NCI-H1048 (cell line): ENCODE data around the gene GM2A.
"Not testable (repeated sequence)": the region's sequence is repeated elsewhere in the genome, so short reads cannot be mapped to it uniquely, and the experiment has no call there.

ENCODE experiments used
- DNase-seq: peaks from one replicate; lab custom pipeline; 2025; lab: John Stamatoyannopoulos, UW

GM2A gene

GRCh38 chr5:151228986-151229385, 24.0 kb upstream of the GM2A start:
- DNase-seq: no peak

DNA sequence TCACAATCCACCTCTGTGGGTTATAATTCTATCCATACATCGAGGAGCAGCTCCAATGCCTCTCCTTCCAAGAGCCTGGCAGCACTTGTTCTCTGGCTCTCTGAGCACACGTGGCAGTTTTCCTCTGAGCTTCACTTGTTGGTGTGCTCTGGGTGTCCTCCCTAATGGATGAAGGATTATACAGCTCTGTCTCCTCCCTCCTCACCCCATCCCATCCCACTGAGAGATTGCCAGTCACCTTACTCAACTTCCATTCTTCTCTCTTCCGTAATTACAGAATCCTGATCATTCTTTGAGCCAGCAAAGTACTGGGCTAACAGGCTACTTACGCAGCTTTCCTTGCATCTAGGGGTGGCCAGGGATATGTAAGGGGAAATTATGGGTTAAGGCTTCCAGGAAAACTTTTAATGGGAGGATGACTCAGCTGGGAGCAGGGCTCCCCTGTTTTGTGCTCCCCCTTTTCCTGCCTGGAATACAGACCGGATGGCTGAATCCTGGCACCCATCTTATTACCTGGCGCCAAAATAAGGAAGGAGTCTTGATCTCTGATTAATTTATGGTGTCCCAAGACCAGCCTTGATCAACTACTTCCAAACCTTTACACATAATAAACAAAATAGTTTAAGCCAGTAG, 22.8 kb upstream of the GM2A start:
- DNase-seq: no peak

DNA sequence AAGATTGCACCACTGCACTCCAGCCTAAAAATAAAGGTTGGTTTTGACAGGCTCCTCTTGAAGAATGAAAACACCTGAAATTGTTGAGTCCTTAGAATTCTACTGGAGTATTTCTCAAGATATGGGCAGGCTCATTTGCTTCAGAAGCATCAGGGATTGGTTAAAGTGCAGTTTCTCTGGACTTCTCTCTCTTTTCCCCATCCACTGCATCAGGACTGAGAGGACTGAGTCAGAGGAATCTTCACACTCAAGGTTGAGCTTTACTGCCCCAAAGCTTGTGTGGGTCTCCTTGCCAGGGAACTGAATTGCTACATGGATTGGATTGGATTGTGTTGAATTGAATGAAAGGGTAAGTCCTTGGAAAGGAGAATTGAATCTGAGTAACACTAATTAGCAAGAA, 21.6 kb upstream of the GM2A start:
- DNase-seq: no peak

GRCh38 chr5:151233616-151234085, 19.3 kb upstream of the GM2A start:
- no peak for DNase-seq

GRCh38 chr5:151234476-151235238, 18.3 kb upstream of the GM2A start:
- DNase-seq: no peak

DNA sequence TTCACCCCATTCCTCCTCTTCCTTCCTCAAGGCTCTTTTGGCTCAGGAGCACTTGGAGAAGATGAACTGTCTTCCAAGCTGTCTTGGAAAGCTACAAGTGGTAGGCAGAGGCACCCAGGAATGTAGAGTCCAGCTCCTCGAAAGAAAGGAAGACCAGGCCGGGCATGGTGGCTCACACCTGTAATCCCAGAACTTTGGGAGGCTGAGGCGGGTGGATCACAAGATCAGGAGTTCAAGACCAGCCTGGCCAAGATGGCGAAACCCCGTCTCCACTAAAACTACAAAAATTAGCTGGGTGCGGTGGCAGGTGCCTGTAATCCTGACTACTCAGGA, 17.8 kb upstream of the GM2A start:
- DNase-seq: not testable (repeated sequence)

DNA sequence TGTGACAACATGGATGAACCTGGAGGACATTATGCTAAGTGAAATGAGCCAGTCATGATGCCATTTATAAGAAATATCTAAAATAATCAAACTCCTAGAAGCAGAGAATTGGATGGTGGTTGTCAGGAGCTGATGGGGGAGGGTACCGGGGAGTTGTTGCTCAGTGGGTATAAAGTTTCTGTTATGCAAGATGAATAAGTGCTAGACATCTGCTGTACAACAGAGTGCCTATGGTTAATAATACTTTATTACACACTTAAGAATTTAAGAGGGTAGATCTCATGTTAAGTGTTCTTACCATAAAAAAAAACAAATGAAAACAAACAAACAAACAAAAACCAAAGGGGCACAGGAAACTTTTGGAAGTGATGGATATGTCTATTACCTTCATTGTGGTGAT, 16.1 kb upstream of the GM2A start:
- no peak for DNase-seq

DNA sequence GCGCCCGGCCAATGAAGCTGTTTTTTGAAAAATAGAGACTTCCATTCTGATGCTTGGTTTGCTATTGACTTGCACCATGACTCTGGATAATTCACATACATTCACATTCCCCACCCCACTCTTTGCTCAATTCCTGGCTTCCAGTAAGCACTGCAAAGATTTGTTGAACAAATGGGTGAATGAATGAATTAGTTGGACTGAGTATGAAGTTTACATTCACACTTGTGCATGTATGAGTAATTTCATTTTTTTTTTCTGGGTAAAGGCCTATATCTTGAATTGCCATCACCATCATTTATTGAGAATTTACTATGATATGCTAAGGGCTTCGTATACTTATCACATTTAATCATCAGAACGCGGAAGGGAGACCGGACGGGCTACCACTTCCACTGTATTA, 15.3 kb upstream of the GM2A start:
- DNase-seq: no peak

DNA sequence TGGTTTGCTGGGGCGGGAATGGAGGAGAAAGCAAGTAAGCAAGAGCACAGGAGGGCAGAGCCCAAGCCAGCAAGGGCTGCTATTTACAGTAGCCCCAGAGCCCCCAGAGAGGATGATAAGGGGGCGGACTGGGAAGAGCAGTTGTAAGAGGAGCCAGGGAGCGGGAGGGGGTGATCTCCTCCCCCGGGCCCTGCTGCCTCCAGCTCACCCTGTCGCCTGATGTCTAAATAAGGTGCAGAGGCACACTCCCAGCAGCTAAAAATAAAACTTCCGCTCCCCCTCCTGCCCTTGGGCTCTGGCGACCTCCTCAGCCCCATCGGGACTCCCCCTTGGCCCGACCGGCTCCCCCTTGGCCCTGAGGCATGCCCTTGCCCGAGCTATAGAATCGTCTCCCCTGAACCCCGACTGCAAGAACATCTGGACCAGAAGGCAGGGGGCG, 14.7 kb upstream of the GM2A start:
- no peak for DNase-seq

DNA sequence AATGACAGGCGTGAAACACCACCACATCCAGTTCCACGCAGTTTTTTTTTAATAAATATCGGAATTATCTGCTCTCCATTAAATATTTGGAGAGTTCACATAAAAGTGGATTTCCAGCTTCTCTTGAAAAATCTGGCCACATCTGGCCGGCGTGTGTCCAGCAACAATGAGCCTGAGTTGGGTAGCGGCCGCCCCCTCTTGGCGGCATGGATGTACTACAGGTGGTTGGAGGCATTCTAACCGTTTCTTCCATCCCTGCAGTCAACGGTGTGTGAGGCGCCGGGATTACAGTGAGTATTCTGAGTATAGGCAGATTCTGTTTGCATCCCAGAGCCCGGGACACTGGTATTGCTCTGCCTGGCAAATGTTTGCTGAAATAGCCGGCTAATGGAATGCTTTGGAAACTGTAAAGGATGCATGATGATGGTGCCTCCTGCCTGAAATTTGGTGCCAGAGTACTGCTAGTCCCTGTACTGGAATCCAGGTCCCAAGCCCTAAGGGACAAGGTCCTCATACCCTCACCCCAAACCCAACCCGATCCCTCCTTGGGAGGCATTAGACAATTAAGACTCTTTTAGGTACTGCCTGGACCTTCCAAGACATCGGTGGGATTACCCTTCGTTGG, 13.6 kb upstream of the GM2A start:
- DNase-seq: no peak

GRCh38 chr5:151240268-151240835, 12.6 kb upstream of the GM2A start:
- not testable (repeated sequence) for DNase-seq

DNA sequence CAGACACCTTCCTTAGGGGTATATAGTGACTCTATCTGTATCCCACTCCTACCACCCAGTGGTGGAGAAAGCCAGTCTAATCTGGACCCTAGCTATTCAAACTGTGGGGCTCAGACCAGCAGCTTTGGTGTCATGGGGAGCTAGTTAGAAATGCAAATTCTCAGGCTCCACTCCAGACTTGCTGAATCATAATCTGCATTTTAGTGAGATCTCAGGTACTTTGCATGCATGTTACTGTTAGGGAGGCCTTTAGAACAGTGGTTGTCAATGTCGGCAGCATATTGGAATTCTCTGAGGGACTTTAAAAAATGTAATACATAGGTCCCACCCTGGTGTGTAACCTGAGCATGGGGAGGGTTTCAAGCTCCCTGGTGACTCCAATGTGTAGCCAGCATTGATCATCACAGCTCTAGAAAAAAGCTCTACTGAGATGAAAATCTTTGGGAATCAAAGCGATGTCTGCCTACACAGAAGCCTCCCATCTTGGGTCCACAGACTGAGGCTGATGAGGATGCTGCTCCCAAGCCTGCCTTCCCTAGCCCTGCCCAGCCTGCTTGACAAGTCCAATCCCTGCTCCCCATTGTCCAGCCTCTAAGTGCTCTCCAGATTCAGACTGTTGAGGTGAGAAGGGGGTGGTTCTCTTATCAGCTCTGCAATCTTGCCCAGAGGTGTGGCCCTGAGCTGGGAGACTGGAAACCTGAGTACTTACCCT, 11.9 kb upstream of the GM2A start:
- DNase-seq: no peak

GRCh38 chr5:151243127-151243526, 9.9 kb upstream of the GM2A start:
- DNase-seq: no peak

DNA sequence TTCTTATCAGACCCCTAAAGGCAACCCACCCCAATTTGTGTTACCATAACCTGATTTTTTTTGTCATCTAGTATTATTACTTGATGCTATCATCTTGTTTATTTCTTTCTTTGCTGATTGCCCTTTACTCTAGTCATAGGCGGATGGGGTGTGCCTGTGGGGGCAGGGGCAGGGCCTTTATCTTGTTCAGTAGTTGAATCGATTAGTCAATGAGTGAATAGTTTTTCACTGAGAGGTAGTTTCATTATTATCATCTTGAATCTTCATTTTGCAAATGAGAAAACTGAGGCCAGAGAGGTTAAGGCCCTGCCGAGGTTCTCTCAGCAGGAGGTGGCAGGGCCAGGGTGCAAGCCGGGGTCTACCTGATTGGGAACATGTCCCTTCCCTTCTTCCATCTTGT, 9.4 kb upstream of the GM2A start:
- DNase-seq: no peak

- DNase-seq: no peak
Observed at GRCh38 chr5:151244206-151244605, 8.8 kb upstream of the GM2A start.

GRCh38 chr5:151245680-151246219, 7.2 kb upstream of the GM2A start:
- DNase-seq: no peak

DNA sequence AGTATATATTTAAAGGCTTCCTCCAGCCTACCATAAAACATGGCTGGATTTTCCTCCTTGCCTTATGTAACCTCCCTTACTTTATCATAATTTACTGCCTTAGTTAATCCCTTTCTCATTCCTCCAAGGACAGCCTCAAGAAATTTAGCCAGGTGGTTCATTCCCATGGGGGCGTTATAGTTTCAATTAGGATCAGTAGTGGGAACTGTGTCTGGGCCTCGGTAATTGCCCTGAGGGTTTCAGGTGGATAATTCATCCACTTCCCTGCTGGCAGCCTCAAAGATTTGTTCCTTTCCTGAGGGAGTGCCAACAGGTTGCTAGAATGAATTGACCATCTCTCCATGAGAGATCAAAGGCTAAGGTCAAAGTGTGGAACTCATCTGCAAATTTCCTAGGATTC, 4.3 kb upstream of the GM2A start:
- no peak for DNase-seq

DNA sequence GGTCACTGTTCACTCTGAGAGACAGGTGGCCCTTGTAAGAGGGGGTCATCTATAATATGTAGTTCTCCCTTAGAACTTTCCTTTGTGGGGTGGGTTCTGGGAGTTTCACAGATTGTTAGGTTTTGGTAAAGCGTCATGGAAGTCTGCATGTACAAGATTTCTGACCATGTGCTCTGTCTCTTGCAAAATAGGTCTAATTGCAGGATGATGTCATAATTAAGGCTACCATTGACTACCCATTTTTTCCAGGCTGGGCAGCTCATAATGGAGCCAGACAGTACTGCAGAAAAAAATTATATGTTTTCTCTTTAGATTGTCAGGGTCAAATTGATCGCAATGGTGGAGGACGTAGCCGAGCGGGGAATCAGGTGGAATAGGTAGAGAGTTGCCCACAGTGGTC, 3.7 kb upstream of the GM2A start:
- no peak for DNase-seq

DNA sequence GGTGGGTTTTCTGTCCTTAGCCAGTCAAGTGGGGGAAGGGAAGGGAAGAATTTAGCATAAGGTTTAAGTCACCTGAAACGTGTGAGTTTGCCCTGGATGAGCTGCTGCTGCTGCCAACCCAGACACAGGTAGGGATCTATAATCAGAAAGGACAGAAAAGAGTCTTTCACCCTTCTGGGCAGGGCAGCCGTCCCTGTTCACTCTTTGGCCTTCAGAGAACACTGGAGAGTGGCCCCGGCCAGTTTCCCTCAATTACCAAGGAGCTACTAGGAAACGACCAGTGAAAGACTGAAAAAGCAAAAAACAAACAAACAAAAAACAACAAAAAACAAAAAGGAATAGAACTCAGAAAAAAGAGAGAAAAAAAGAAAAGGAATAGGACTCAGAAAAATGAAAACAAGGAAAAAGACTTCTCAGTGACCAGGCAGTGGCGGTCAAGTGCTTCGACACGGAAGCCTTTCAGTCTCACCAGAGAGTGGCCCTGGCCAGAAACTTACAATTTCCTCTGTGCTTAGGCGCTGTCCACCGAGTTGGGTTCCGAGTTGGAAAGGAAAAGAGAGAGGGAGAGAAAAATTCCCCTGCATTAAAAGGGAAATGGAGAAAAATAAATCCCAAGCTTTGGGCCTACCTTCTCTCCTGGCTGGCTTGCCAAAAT, 2.5 kb upstream of the GM2A start:
- DNase-seq: no peak

GRCh38 chr5:151251001-151251551, 1.9 kb upstream of the GM2A start:
- no peak for DNase-seq

- DNase-seq: no peak
Observed at GRCh38 chr5:151251621-151252020, 1.4 kb upstream of the GM2A start.
